Stimulated activated CD4-positive, alpha-beta T cell treated with anti-CD3 and anti-CD28 coated beads, TNF-alpha, amount 100 ng/mL, for 48 hours (primary cell): ENCODE measurements around the gene PKN2.
A peak's percentile ranks its signal among the peaks of the same experiment; 100 is the strongest.
"Not testable (repeated sequence)": the region's sequence is repeated elsewhere in the genome, so short reads cannot be mapped to it uniquely, and the experiment has no call there.

Source experiments
- DNase-seq, 3 donors: peaks; one replicate each; pipeline ENCODE4 v3.0.0-alpha.2; 2020; ENCODE audit warnings: low read depth in 3 of 3

The PKN2 gene

DNA sequence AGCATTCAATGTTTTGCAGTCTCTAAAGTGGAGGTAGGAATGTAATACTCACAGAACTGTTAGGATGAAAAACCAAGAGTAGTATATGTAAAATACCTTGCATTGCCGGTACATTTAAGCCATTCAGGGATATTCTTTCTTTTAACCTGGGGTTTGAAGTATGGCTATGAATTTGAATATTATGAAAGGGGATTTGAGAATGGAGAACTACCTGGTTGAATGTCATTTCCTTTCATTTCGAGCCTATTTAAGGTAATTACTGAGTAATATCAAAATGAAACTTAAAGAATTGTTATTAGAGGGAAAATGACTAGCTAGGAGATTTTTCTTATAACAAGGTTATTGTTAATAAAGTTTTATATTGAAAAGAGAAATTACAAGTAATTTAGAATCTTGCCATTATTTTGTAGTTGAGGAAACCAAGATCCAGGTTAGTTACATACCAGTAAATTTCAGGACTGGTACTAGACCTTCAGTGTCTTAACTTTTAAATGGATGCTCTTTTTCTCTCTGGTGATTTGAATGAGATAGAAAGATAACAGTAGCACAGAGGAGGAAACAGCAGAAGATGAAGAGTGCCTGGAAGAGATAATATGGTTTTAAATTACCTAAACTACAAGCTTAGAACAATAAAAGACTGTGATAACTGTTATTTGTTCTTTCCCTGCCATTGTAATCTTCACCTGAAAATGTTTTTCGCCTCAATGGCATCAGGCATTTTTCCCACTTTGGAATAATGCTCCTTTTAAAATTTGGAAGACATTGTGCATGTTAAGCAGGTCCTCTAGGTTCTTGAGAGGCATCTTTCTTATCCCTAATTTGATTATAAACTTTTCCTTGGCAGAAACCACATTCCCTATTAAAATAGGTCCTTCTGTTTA, 103.2 kb downstream of the PKN2 start:
- no peak for DNase-seq

GRCh38 chr1:88791192-88791591, 107.1 kb downstream of the PKN2 start:
- DNase-seq = no peak

DNA sequence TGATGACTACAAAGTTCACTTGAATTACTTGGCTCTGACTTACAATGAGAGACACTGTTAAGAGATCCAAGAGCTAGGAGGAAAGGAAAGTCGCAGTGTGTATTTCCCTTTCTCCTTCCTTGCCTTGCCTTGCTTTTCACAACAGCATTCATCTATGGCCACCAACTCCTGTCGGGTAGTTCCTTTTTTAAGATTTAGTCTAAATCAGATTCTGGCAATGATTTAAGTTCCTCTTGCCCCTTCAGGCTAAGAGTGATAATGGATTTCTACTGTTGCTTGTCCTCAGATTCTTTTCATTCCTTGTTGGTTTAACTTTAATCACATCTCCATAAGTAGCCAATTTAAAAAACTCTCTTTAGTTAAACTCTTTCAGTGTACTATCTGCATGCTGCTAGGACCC, 115.4 kb downstream of the PKN2 start:
- no peak for DNase-seq

DNA sequence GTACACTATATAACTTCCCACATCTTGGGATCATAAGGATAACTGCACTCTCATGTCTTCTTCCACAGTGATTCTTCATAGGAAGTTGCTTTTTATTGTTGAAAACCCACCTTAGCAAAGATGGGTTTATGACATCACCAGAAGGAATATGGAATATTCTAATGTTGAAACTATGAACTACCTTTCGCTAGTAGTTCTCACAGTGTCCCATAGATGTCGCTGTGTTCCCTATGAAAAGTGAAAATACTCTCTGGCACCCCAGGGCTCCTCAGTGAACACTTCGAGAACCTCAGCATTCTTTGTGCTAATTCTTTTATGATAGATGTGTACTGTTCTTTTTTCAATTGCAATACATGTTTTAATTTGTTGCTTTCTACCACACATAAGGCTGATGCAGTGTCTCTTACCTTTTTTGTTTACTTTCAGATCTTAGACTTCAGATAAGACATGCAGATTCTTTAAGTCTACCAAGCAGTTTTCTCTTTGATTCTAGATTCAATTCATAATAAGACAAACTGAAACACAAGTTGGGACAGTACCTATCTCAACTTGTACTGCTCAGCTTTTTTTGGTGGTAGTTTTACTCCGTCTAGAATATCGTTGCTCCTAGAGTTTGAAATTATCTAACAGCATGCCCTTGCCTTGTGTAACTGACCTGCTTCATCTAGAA, 116.4 kb downstream of the PKN2 start:
- DNase-seq = peak; percentile 3 to 17 (median 8)

- no peak for DNase-seq
Measured at GRCh38 chr1:88801575-88802208, 117.6 kb downstream of the PKN2 start.

DNA sequence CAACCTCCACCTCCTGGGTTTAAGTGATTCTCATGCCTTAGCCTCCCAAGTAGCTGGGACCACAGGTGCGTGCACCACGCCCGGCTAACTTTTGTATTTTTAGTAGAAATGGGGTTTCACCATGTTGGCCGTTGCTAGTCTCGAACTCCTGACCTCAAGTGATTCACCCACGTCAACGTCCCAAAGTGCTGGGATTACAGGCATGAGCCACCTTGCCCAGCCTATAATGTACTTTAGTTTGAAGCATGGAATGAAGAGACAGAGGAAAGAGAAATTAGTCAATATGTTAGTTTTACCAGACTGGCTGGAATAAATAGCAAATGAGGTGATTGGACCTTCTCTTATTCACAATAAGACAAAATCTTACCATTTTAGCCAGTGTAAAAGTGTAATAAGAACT, 118.3 kb downstream of the PKN2 start:
- DNase-seq = no peak

DNA sequence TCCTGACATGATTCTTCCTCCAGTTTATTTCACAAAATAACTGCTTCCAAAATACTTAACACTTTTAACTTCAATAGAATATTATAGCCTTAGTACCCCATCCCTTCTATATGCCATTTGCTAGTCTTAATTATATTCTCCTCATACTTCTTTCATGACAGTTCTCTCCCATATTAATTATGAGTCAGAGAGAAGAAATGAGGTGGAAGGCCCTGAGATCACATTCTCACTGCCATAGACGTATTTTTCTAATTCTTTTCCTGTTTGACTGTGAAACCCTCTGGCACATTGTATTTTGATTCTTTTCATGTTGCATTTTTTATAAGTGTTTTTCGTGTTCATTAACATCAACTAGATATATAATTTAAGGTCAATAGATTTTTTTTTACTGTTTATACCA, 118.9 kb downstream of the PKN2 start:
- DNase-seq = no peak

GRCh38 chr1:88803444-88803843, 119.4 kb downstream of the PKN2 start:
- no peak for DNase-seq

- DNase-seq = no peak
Measured at GRCh38 chr1:88812366-88812765, 128.3 kb downstream of the PKN2 start.

- no peak for DNase-seq
Measured at GRCh38 chr1:88813471-88813870, 129.4 kb downstream of the PKN2 start.

DNA sequence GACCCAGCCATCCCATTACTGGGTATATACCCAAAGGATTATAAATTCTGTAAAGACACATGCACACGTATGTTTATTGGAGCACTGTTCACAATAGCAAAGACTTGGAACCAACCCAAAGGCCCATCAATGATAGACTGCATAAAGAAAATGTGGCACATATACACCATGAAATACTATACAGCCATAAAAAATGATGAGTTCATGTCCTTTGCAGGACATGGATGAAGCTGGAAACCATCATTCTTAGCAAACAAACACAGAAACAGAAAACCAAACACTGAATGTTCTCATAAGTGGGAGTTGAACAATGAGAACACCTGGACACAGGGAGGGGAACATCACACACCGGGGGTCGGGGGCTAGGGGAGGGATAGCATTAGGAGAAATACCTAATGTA, 135.6 kb downstream of the PKN2 start:
- DNase-seq = not testable (repeated sequence)

- DNase-seq = no peak
Measured at GRCh38 chr1:88825721-88826120, 141.6 kb downstream of the PKN2 start.

GRCh38 chr1:88847643-88848042, 163.6 kb downstream of the PKN2 start:
- no peak for DNase-seq

- no peak for DNase-seq
Measured at GRCh38 chr1:88851303-88852063, 167.4 kb downstream of the PKN2 start.

- DNase-seq = no peak
Measured at GRCh38 chr1:88867743-88868521, 183.9 kb downstream of the PKN2 start.

DNA sequence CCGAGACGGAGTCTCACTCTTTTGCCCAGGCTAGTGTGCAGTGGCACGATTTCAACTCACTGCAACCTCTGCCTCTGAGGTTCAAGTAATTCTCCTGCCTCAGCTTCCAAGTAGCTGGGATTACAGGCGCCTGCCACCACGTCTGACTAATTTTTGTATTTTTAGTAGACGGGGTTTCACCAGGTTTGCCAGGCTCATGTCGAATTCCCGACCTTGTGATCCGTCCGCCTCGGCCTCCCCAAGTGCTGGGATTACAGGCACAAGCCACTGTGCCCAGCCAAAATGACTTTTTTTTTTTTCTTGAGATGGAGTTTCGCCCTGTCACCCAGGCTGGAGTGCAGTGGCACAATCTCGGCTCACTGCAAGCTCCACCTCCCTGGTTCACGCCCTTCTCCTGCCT, 185.6 kb downstream of the PKN2 start:
- not testable (repeated sequence) for DNase-seq

DNA sequence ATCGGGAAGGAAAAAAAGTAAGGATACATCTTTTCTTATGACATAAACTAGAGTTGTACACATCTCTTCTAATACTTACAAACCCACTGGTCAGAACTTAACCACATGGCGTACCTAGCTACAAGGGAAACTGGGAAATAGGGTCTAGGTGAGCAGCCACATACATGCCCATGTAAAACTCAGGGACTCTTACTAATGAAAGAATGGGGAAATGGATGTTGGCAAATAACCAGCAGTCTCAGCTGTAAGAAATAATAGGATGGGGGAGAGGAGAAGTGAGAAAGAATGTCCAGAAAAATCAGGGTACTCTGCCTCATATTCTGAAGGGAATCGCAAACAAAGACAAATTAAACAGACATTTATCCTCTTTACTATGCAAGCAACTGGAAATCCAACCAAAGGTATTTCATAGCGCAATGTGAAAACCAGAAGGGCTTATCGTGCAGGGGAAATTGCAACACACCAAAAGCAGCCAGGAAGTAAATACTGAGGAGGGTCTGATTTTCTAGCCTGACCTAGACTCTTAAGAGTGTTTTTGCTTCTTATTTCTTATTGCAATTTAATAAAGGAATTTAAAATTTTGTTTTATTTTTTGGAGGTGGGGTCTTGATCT, 189.8 kb downstream of the PKN2 start:
- DNase-seq = no peak

- DNase-seq = no peak
Measured at GRCh38 chr1:88875595-88875994, 191.5 kb downstream of the PKN2 start.

GRCh38 chr1:88876573-88877365, 192.7 kb downstream of the PKN2 start:
- no peak for DNase-seq

DNA sequence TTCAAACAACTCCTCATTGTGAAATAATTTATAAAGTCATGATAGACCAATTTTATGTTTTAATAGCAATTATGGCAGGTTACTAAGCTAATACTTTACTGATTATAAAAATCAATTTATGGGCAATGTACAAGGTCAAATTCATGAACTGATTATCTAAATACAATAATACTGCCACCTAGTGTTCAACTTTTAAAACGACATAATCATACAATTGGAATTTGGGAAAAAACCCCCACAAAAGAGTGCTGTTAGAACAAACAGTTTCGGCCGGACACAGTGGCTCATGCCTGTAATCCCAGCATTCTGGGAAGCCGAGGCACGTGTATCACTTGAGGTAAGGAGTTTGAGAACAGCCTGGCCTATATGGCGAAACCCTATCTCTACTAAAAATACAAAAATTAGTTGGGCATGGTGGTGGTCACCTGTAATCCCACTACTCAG, 193.3 kb downstream of the PKN2 start:
- DNase-seq = no peak
